ENCODE results near the gene NAALADL2.

Gene NAALADL2

DNA sequence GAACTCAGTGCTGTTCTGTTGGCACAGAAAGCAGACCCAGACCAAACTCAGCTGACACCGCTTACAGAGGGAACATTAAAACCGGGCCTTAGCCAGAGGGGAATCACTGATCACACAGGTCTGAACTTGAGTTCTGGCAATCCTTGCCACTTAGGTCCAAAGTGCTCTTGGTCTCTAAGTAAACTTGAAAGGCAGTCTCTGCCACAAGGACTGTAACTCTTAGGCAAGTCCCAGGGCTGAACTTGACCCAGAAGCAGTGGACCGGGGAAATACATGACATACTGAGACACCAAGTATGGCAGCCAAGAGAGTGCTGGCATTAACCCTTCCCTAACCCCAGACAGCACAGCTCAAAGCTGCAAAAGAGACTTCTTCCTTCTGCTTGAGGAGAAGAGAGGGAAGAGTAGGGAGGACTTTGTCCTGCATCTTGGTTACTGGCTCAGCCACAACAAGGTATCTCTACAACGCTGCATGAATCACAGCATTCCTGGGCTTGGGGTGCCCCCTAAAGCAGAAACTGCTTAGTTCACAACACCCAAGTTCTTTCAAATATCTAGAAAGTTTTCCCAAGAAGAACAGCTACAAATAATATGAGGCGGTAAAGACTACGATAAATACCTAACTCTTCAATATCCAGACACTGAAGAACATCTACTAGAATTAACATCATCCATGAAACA, 32.5 kb downstream of the NAALADL2 start:
- no peak for DNase-seq

GRCh38 chr3:174907027-174907426, 47.9 kb downstream of the NAALADL2 start:
- DNase-seq, result no peak

GRCh38 chr3:174907628-174908407, 48.7 kb downstream of the NAALADL2 start:
- no peak for DNase-seq

DNA sequence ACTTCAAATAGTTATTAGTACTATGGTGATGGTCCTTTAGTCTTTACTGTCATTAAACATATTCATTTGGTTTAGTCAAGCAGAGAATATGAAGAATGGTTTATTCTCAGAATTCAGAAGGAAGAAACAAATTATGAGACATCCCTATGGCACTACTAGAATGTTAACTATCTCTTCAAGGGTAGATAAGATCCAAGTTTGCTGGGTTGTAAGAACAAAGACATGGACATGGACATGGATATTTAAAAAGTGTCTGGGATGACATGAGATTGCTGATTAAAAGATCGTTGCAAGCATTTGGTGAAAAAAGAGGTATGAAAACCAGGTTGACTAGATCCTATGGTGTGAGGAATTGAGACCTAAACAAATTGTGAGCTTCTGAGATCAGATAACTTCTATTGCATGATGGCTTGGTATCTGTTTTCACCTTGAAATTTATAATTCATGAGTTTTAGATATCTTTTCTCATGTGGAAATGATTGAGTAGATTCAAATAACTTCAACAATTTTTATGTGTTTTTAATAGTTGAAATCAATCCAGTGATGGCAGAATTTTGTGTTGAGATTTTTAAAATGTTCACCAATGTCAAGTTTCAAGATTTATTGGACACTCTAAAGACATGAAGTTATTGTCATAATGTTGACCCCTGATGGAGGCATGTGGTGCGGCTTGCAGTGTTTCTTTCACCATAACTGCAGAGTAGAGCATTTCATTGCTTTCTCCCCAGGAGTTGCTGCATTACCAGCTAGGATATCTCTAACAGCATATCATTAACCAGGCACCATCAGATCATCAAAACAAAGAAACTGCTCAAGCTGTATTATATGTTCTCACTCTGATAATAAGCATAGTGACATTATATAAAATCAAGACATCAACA, 72.6 kb downstream of the NAALADL2 start:
- DNase-seq, result no peak

GRCh38 chr3:174936590-174936989, 77.5 kb downstream of the NAALADL2 start:
- no peak for DNase-seq

DNA sequence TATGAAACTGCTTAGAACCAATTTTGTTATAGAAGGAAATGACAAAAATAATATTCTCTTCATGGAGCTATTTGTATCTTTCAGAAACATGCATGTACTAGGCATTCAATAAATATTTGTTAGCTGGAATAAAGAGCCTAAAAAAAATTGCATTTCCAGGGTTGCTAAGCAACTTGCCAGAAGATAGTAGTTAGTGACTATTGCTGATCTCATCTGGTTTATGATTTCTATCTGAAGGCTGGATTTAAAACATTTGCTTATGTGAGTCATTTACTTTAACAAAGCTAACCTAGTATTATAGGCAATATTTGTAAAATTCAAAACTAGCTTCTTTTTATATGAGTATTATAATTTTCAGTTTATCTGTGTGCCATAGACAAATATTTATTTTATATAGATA, 78.3 kb downstream of the NAALADL2 start:
- DNase-seq, result no peak

- no peak for DNase-seq
These were observed 79.0 kb downstream of the NAALADL2 start for GRCh38 chr3:174938102-174938501.

- no peak for DNase-seq
These were observed 81.0 kb downstream of the NAALADL2 start for GRCh38 chr3:174940151-174940550.

GRCh38 chr3:174945276-174945675, 86.1 kb downstream of the NAALADL2 start:
- no peak for DNase-seq

- no peak for DNase-seq
These were observed 86.8 kb downstream of the NAALADL2 start for GRCh38 chr3:174945951-174946350.

DNA sequence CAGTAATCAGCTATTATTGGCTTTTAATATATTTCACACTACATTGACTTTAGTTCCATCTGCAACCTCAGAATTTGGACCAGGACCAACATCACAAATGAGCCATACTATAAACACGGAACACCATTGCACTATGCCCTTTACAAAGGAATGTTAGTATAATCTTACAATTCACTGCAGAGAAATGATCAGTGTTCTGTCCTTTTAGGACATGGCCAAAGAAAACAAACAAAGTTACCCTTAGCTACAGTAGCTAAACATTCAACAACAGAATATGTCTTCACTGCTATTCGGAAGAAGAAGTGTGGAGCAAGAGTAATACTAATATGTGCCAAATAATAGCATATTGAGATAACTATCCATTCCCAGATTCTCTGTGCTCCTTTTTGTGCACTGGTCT, 90.4 kb downstream of the NAALADL2 start:
- DNase-seq, result no peak

DNA sequence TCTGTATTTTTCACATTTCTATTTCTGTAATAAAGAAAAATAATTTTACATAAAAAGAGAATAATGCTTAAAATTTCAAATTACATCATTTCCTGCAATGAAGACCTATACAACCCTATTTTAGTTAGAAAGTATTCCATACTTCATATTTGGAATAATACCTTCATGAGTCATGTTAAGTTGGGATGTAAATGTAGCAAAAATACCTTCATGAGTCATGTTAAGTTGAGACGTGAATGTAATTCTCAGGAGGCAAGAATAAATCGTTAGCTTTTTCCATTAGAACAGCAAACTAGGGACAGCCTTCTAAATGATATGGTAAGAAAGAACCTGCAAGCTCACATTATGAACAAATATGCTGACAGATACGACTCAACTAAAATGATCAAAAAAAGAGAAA, 91.9 kb downstream of the NAALADL2 start:
- no peak for DNase-seq

DNA sequence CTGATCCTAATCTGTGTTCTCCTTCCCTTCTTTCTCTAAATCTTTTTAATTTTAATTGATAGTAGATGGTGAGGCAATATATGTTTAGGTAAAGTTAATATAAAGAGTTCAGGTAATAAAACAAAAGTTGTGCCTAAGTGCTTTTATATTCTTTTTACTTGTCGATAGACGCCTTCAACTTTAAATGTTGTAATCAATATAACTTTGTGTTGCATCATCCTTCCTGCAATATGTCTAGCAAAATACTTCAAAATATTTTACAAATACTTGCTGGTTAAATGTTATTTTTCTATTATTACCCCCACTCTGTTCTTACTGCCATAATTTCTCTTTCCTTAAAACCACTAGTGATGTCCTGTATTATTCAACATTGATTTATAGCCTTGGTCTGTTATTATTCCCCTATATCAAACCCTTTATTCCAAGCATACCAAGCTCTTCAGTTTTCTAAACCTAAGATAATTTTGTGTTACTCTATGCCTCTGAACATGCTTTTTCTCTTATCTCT, 92.4 kb downstream of the NAALADL2 start:
- no peak for DNase-seq

DNA sequence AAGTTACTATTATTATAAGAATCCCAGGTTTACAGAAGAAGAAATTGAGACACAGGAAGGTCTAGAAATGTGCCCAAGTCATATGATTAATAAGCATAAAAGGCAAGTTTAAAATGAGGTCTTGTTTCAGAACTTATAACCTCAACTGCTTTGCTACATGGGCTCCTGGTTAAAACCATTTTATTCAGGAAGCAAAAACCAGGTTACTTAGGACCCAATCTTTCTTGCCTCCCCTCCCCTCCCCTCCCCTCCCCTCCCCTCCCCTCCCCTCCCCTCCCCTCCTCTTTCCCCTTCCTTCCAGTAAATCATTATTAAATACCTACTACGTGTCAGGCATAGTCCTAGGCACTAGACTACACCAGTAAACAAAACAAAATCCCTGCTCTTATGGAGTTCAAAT, 93.9 kb downstream of the NAALADL2 start:
- DNase-seq, result no peak

- DNase-seq, result no peak
These were observed 96.4 kb downstream of the NAALADL2 start for GRCh38 chr3:174955513-174956016.

- no peak for DNase-seq
These were observed 97.9 kb downstream of the NAALADL2 start for GRCh38 chr3:174957081-174957480.

DNA sequence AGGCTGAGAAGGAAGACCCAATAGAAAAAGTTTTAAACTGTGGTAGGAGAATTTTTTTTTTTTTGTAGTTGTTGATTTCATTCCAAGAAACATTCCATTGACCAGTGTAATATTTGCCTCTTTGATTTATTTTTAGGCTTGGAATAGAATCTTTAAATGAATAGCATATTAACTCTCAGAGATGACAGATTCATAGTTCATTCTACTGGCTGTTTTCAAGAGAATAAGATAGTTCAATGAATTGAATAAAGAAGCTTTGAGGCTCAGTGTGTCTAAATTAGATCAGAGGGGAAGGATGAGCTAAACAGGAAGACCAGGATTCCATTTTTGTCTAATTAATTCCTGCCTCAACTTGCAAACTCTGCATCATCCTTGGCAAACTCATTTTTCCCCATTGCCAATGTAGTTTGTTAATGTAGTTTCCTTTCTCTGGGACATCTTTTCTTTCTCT, 98.4 kb downstream of the NAALADL2 start:
- no peak for DNase-seq

DNA sequence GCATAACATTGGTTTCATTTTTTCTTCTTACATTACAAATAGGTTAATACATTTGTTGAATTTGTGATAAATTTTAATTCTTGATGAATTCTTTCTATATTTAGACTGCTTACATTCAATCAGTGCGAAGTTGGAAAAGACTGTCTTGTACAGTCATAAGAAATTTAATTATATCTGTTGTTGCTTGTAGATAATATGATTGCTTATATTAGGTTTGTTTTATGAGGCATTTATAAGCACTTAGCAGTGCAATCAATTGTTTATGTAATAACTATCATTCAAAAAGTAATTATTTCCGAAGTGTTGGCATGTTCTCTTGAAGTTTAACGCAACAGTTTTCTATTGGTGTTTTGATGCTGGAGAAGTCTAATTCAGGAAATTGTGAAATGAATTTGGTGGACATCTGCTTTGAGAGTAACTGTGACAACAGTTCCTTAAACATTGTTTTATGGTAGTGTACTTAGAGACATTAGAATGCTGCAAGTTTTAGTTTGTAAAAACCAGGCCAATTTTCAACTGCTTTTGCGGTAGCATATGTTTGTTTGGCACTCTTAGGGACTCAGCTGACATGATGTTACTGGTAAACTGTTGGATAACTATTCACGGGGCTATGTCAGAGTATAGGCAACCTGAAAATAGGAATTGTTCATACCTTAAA, 99.7 kb downstream of the NAALADL2 start:
- no peak for DNase-seq

- no peak for DNase-seq
These were observed 100.5 kb downstream of the NAALADL2 start for GRCh38 chr3:174959556-174960065.

- DNase-seq, result no peak
These were observed 101.8 kb downstream of the NAALADL2 start for GRCh38 chr3:174960898-174961297.

GRCh38 chr3:174973465-174973864, 114.3 kb downstream of the NAALADL2 start:
- no peak for DNase-seq

- DNase-seq, result no peak
These were observed 127.6 kb downstream of the NAALADL2 start for GRCh38 chr3:174986685-174987084.

Measured in activated CD4-positive, CD25-positive, alpha-beta regulatory T cell (primary cell).